Glomerular visceral epithelial cell (primary cell): Measurements from ENCODE around the gene CCSER1.
A peak's percentile ranks its signal among the peaks of the same experiment; 100 is the strongest.

Source experiments
- DNase-seq: peaks from one replicate; pipeline ENCODE4 v3.0.0-alpha.2; 2016; ENCODE audit errors: extremely low spot score

The CCSER1 gene

GRCh38 chr4:90128961-90129495 lies 1.8 kb downstream of the CCSER1 start:
- no peak for DNase-seq

DNA sequence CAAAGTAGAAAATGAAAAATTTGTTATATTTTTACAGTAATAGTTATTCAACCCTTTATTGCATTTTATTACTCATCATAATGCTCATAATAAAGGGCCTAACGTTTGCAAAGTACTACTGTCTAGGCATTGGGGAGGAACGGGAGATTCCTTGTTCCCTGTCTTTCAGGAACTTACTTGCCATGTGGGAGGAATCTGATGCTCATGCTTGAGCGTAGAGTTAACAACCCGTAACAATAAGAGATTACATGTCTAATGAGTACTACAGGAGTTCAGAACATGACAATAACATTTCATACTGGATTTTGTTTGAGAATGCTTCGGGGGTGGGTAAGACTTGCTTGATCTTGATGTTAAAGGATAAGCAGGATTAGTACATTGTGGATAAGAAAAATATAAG lies 2.9 kb downstream of the CCSER1 start:
- no peak for DNase-seq

DNA sequence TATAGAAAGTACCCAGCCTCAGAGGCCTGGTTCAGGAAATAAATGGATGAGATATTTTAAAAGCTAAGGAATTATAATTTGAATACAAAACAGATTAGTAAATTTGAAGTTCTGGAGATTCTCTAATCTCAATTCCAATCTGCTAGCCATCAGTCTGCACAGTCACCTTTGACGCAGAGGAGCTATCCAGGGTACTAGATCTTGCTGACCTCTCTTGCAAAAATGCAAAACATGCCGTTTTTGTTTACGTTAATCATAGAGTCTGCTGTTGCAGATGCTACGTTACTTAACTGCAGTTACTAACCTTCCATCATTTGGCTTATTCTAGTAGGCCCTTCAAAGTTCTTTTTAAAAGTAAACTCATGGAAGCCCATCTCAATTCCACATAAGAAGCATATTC lies 10.4 kb downstream of the CCSER1 start:
- no peak for DNase-seq

DNA sequence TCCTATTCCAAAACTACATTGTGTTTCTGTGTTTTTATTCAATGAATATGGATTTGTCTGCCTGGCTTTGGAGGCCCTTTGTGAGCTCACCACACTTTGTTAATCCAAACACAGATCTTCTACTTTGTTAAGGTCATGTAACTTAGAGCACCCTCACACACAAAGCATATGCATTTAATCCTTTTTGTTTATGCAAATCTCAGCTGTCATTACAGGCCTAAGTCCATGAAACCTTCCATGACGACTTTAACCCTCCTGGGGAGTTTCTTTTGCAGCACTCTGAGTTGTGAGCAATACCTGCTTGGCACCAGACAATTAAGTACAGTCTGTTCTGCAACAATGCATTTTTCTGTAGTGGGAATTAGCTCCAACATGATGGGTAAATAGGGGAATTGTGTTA lies 14.9 kb downstream of the CCSER1 start:
- no peak for DNase-seq

DNA sequence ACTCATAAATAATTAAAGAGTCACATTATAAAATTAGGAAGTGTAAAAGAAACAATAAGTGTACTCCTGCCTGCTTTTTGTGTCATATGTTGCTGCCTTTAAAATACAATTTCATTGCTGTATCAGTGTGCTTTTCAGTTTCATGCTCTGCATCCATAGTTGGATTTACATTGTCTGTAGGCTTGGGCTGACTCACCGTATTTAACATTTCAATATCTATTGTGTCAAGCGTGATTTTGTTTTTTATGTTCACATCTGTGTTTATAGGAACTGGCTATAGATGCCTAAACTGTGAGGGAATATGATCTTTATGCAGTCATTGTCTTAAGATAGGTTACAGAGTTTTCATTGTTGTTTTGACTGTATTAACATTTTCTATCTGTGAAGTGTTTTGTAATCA lies 18.1 kb downstream of the CCSER1 start:
- no peak for DNase-seq

- DNase-seq: no peak
Measured at GRCh38 chr4:90146306-90146705, 19.1 kb downstream of the CCSER1 start.

DNA sequence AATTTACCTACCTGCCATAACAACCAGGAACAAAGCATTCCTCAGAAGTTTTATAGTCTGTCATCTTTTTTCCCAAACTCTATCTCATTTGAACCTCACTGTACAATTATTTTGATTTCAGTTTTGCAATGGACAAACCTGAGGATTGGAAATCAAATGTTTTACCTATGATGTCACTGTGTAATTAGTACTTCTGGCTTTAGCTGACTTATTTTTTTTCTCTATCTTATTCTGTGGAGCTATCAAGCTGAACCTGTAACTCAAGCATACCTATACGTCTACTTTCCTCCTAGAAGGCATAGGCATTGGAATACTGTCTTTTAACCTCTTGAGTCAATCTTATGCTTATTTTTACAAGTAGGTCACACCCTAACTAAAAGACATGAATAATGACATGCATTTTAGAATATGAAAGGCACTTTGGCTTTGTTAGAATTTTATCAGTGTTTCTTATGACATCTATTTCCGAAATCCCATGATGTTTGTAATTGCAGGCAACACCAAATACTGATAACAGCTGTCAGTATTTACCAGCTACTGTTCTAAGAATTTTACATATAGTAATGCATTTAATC lies 21.5 kb downstream of the CCSER1 start:
- DNase-seq: no peak

DNA sequence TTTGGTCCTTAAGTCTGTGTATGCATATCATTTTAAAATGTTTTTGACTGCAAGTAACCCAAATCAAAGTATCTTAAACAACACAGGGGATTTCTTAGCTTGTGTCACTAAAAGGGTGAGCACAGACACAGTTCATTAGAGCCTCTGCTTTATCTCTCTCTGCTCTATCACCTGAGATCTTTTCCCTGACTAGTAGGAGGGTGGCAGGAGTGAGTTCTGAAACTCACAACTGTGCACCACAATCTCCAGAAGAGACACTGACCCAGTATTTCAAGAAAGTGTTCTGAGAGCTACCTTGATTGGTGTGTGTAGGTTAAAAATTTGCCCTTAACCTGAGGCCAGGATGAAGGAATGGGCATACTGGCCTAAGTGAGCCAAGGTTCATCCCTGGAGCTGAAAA lies 24.8 kb downstream of the CCSER1 start:
- no peak for DNase-seq

- DNase-seq: peak; percentile 73
Measured at GRCh38 chr4:90159193-90159592, 32.0 kb downstream of the CCSER1 start.

GRCh38 chr4:90160044-90160443 lies 32.9 kb downstream of the CCSER1 start:
- DNase-seq: no peak

- DNase-seq: no peak
Measured at GRCh38 chr4:90162566-90162965, 35.4 kb downstream of the CCSER1 start.

GRCh38 chr4:90163872-90164271 lies 36.7 kb downstream of the CCSER1 start:
- no peak for DNase-seq

DNA sequence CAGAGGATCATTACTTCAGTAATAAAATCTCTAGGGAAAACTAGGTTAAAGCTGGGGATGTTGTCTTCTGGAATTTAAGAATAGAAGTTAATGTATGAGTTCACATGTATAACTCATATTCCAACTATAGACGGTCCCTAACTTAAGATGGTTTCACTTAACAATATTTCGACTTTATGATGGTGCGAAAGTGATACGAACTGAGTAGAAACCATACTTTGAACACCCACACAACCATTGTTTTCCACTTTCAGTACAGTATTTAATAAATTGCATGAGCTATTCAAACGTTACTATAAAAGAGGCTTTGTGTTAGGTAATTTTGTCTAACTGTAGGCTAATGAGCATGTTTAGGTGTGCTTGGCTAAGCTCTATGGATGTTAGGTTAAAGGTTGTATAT lies 38.7 kb downstream of the CCSER1 start:
- DNase-seq: no peak

DNA sequence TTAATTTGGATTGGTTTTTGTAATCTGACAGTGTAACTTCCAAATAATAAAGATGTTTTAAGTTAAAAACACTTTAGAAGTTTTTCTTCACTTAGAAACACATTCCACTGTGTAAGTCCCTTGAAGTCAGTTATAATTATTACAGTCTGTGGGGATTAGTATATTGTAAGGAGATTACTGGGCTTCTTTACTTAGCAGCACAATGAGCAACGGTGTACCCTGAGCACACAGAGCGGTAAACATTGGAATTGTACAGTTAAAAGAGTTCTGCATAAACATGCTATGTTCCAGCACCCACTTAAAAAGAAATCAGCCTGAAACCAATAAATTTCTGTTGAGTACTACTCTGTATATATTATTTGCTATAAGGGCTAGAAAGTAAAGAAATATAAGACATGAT lies 44.3 kb downstream of the CCSER1 start:
- no peak for DNase-seq

DNA sequence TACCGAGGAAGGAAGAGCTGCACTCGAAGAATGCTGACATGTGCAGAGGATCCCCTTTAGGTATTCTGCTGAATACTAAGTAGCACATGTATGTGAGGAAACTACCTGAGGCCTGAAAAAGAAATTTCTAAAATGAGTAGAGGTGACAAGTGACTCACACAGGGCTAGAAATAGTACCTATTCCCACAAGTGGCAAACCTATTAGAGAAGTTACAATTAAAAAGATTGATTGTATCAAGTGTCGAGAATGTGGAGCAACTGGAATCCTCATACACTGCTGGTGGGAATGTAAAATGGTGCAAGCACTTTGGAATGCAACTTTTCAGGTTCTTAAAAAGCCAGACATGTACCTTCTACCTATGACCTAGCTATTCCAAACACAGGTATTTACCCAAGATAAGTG lies 47.4 kb downstream of the CCSER1 start:
- DNase-seq: no peak

DNA sequence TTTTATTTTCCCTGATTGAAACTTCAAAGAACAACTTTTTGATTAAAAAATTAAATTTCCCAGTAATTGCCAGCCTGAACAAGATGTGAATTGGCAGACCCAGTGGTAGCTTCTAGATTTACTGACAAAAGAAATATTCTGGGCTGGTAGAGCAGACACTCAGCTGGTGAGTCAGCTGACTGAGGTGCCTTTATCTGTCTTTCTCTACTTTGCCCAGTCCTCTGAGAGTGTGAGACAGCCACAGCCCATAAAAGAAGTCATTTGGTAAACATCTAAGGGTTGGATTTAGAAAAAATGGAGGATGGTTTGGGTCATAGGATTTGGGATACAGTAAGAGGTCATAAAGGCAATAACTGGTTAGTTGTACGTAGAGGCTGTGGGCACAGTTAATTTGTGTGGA lies 54.5 kb downstream of the CCSER1 start:
- no peak for DNase-seq

GRCh38 chr4:90183254-90183653 lies 56.1 kb downstream of the CCSER1 start:
- DNase-seq: no peak

DNA sequence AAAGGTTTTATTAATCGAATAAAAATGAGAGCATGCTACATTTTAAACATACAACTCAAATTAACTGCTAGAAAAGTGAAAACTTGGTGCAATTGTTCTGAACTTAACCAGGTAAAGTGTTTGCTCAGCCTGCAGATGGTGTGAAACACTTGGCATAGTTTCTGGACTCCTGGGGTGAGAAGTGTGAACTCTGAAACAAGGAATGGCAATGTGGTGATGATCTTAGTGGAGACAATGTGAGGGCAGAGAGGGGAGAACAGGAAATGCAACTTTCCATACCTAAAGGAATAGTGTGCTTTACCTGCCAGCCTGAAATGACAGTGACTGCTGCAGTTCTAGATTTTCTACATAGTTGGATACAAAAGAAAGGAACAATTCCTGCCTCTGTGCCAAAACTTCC lies 57.4 kb downstream of the CCSER1 start:
- no peak for DNase-seq

- DNase-seq: no peak
Measured at GRCh38 chr4:90185416-90185815, 58.2 kb downstream of the CCSER1 start.

- no peak for DNase-seq
Measured at GRCh38 chr4:90186229-90186628, 59.0 kb downstream of the CCSER1 start.

DNA sequence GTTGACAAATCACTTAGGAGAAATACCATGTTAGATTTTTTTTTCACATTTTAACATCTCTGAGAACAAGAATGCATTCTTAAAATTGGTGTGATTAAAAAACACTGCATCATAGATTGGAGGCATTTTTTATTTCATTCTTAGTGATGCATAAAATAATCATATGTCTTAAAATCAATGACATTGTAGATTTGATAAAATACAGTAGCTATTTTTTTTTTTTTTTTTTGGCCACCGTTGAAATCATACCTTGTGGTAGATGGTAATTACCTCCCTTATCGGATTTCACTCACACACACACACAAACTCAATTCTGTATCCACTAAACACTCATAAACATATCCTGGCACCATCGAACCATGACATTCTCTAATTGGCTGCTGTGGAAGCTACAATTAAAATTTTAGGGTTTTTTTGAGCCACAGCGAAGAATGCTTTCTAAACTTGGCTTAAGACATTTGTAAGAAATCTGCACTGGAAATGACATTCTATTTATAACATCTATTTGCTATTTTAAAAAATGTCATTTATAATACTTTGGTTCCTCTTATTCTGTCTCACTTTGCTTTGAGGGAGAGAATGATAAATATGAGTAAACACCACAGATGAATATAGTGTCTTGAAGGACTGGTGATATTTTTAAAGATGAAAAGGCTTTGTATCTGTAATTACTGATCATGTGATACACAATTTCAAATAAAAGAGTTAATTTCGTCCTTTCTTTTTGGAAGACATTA lies 60.1 kb downstream of the CCSER1 start:
- DNase-seq: no peak

DNA sequence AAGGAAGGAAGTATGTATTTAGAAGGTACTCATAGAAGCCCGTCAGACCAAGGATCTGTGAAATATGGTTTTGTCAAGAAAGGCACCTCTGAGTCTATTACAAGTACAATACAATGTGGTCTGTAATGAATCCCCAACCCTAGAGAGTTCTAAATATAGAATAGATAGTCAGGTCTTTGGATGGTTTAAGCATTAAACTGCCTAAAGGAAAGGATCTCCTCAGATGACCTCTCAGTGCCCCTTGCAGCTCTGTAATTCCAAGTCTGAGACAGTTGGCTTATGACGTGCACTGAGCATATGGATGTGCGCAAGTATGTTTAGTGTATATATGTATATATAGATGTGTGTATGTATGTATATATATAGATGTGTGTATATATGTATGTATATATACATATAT lies 62.0 kb downstream of the CCSER1 start:
- no peak for DNase-seq

- DNase-seq: no peak
Measured at GRCh38 chr4:90189946-90190345, 62.8 kb downstream of the CCSER1 start.

GRCh38 chr4:90190525-90190924 lies 63.3 kb downstream of the CCSER1 start:
- no peak for DNase-seq
